NB4 (cell line): Measurements from ENCODE around the gene OAT.

Experiments
- POLR2A ChIP-seq: IDR thresholded peaks from 2 replicates; pipeline ENCODE4 v1.6.1; 2011; ENCODE audit warnings: mild to moderate bottlenecking; ENCODE audit not compliant: insufficient read length; ENCODE audit errors: extremely low read depth
- TF ChIP-seq, protein P1 (sequence below): IDR thresholded peaks from one replicate; pipeline ENCODE4 v1.5.1; 2012; ENCODE audit warnings: low read depth, low read length
- TF ChIP-seq, protein P2 (sequence below): IDR thresholded peaks from 2 replicates; pipeline ENCODE4 v1.6.1; 2011; ENCODE audit warnings: low read depth, low read length

DNA sequence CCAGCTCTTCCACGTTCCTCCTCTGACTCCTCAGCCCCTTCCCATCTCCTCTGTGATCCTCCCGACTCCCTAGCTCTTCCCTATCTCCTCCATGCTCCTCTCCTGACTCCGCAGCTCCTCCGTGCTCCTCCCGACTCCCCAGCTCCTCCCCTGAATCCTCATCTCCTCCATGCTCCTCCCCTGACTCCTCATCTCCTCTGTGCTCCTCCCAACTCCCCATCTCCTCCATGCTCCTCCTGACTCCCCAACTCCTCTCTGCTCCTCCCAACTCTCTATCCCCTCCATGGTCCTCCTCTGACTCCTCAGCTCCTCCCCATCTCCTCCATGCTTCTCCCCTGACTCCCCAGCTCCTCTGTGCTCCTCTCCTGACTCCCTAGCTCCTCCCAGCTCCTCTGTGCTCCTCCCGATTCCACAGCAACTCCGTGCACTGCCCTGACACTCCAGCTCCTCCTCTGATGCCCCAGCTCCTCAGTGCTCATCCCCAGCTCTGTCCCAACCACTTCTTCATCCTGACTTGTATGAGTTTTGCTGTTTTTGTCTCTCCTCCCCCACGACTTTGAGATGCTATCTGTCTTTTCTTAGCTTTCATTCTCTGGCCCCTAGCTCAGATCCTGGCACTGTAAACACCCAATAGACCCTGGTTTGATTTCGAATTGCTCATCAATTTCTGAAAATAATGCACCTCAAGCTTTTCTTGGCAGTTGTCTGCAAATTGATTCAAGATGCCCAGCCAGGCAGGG lies 38.3 kb downstream of the OAT start:
- TF ChIP-seq, protein P1, sequence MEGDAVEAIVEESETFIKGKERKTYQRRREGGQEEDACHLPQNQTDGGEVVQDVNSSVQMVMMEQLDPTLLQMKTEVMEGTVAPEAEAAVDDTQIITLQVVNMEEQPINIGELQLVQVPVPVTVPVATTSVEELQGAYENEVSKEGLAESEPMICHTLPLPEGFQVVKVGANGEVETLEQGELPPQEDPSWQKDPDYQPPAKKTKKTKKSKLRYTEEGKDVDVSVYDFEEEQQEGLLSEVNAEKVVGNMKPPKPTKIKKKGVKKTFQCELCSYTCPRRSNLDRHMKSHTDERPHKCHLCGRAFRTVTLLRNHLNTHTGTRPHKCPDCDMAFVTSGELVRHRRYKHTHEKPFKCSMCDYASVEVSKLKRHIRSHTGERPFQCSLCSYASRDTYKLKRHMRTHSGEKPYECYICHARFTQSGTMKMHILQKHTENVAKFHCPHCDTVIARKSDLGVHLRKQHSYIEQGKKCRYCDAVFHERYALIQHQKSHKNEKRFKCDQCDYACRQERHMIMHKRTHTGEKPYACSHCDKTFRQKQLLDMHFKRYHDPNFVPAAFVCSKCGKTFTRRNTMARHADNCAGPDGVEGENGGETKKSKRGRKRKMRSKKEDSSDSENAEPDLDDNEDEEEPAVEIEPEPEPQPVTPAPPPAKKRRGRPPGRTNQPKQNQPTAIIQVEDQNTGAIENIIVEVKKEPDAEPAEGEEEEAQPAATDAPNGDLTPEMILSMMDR = no peak
- no peak for TF ChIP-seq POLR2A
- TF ChIP-seq, protein P2, sequence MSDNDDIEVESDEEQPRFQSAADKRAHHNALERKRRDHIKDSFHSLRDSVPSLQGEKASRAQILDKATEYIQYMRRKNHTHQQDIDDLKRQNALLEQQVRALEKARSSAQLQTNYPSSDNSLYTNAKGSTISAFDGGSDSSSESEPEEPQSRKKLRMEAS = no peak
